ENCODE data around the gene SHBG.
"Not testable (repeated sequence)": the region's sequence is repeated elsewhere in the genome, so short reads cannot be mapped to it uniquely, and the experiment has no call there.

The SHBG gene

DNA sequence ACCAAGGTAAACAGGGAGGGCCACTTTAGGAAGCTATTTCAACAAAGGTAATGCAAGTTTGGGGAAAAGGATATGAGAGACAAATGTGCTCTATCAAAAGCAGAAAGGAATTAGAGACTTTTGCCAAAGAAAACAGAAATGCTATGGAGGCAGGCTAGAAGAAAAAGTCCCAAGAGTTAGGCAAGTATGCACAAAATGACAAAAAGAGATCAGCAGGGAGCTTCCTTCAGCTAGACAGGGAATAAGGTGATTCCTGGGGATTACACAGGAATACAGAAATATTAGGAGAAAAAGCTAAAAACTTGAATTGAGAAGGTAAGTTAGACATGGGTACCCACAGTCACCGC, 17.7 kb upstream of the SHBG start:
- DNase-seq (ENCODE audit: low spot score) = no peak

DNA sequence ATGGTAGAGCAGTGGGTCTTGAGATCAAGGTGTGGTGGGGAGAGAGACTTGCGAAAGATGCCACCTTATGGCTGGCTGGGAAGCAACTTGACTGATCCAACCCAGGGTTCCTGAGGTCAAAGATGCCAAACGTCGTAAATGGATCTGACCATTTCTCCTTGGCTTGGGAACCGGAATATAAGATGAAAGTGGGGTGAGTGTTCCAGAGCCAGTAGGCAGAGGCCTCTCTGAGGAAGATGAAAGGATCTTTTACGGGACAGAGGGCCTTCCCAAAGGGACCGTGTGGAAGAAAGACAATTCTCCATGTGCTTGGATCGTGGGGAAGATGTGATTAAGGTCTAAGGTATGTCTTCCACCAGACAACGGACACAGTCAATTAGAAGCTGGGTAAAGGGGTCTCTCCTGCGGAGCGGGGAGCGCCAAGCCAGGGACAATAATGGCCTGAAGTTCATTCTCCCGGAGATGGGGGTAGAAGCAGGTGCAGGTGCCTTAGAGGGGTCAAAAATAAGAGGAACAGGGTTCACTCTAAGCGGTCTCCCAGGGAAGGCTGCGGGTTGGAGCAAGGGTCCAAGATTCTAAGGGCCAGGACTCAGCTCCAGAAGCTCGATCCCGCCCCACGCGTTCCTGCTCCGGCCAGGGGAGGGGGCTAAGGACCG, 16.0 kb upstream of the SHBG start:
- peak; percentile 29 for DNase-seq (ENCODE audit: low spot score)

DNA sequence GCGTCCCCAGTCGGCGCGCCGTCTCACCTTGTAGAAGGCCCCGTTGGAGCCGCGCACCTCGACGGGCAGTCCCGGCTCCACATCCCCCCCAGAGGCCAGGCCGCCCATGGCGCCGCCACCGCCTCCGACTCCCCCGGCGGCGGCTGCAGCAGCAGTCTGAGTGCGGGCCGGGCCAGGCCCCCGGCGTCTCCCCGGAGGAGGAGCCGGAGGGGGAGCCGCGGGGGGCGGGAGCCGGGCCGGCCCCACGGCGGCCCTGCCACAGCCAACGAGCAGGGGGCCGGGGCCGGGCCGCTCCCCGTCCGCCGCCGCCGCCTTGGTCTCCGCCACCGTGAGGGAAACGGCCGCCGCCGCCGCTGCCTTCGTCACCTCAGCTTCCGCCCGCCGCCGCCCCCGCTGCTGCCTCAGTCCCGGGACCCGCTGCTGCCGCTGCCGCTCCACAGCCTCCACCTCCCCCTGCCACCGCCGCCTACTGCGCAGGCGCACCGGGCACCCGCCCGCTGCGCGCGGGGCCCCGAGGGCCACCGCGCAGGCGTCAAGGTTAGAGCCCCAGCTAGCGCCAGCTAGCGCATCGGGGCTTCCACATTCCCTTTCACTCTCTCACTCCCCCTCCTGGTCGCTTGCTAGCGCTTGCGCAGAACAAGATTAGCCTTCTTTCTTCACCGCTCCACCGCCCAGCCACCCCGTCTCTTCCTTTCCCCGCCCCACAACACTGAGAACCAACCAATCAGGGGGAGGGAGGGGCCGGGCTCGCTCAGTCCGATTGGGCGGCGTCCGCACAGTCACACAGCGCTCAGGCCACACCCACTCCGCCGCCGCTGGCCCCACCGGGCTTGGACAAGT, 15.3 kb upstream of the SHBG start, which contains the start of gene FXR2:
FXR2 (minus strand) TSS at position 473 of the 840 bp plus-strand sequence; CDS start at position 108, 365 bp downstream.
- peak; percentile 99 for DNase-seq (ENCODE audit: low spot score)

DNA sequence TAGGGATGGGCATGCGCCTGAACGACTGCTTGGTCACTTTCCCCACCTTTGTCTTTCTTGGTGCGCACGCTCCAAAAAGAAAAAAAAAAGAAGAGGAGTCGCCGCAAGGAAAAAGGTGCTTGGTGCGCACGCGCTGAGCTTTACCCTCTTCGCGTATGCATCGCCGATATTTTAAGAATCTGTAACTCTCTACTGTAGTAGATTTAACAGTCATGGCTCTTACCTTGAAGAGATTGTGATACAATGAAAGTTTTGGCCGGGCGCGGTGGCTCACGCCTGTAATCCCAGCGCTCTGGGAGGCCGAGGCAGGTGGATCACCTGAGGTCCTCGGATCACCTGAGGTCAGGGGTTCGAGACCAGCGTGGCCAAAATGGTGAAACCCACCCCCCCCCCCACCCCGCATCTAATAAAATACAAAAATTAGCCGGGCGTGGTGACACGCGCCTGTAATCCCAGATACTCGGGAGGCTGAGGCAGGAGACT, 14.6 kb upstream of the SHBG start:
- DNase-seq (ENCODE audit: low spot score) = no peak

GRCh38 chr17:7618608-7619007, 11.3 kb upstream of the SHBG start:
- no peak for DNase-seq (ENCODE audit: low spot score)

DNA sequence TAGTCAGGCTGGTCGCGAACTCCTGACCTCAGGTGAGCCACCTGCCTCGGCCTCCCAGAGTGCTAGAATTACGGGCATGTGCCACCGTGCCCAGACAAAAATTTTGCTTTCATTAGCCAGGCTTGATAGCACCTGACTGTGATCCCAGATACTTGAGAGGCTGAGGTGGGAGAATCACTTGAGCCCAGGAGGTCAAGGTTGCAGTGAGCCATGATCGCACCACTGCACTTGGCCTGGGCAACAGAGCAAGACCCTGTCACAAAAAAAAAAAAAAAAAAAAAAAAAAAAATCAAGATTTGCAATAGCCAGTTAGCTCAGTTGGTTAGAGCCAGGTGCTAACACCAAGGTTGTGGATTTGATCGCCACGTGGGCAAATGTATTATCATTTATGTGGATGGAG, 9.1 kb upstream of the SHBG start:
- DNase-seq (ENCODE audit: low spot score) = no peak

DNA sequence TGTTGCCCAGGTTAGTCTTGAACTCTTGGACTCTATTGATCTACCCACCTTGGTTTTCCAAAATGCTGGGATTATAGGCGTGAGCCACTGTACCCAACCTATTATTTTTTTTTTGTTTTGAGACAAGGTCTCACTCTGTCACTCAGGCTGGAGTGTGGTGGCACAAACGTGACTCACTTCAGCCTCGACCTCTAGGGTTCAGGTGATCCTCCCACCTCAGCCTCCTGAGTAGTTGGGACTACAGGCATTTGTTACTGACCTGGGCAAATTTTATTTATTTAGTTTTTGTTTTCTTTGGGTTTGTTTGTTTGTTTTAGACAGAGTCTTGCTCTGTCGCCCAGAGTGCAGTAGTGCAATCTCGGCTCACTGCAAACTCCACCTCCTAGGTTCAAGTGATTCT, 6.3 kb upstream of the SHBG start:
- DNase-seq (ENCODE audit: low spot score) = no peak

DNA sequence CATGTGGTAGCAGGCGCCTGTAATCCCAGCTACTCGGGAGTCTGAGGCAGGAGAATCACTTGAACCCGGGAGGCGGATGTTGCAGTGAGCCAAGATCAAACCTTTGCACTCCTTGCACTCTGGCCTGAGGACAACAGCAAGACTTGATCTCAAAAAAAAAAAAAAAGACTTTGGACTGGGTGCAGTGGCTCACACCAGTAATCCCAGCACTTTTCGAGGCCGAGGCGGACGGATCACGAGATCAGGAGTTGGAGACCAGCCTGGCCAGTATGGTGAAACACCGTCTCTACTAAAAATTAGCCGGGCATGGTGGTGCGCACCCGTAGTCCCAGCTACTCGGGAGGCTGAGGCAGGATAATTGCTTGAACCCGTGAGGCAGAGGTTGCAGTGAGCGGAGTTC, 4.2 kb upstream of the SHBG start:
- DNase-seq (ENCODE audit: low spot score) = not testable (repeated sequence)

DNA sequence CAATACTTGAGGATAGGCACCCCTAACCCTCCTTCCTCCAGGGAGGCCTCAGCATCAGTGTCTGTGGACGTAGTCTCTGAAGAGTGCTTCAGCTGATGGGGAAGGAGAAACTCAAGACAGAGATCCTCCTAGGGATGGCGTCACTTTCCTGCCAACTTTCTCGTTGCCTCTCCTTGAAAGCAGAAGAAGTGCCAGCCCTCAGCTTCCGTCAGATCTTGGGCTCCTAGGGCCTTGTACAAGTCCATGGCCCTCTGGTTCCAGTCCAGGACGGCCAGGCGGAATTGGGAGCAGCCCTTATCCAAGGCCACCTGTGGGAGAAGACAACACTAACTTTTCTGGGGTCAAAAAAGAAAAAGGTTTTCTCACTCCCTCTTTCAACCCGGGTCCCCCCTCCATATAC, 3.6 kb upstream of the SHBG start:
- DNase-seq (ENCODE audit: low spot score) = no peak

DNA sequence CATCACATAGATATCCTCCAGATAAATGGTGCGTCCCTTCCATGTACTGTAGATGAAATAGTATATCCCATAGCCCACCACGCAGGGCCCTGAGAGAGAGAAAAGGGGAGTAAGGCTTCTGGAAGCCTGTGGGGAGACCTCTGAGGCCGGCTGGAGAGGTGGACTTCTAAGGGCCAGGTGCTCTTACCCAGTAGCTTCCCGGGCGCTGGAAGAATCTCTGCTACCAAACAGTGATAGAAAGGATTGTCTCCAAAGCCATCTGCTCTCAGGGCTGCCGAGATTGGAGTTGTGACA, 3.0 kb upstream of the SHBG start:
- DNase-seq (ENCODE audit: low spot score) = no peak

- peak; percentile 88 for DNase-seq (ENCODE audit: low spot score)
Measured at GRCh38 chr17:7627250-7628121, 2.4 kb upstream of the SHBG start, which contains the start of gene SAT2. SAT2 (minus strand) TSS chr17:7627821; CDS start chr17:7627635, 186 bp downstream.

GRCh38 chr17:7631398-7632380, 1.8 kb downstream of the SHBG start:
- no peak for DNase-seq (ENCODE audit: low spot score)

- peak; percentile 61 for DNase-seq (ENCODE audit: low spot score)
Measured at GRCh38 chr17:7632492-7632894, 2.6 kb downstream of the SHBG start.

DNA sequence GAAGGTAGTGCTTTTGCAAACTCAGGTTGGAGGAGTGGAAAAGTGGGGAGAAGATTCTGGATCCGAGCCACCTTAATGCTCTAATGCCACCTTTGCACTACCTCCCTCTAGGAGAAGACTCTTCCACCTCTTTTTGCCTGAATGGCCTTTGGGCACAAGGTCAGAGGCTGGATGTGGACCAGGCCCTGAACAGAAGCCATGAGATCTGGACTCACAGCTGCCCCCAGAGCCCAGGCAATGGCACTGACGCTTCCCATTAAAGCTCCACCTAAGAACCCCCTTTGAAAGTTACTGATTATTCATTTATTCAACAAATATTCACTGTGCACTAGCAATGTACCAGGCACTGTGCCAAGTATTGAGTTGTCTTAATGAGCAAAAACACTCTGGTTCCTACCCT, 3.2 kb downstream of the SHBG start:
- DNase-seq (ENCODE audit: low spot score) = no peak

DNA sequence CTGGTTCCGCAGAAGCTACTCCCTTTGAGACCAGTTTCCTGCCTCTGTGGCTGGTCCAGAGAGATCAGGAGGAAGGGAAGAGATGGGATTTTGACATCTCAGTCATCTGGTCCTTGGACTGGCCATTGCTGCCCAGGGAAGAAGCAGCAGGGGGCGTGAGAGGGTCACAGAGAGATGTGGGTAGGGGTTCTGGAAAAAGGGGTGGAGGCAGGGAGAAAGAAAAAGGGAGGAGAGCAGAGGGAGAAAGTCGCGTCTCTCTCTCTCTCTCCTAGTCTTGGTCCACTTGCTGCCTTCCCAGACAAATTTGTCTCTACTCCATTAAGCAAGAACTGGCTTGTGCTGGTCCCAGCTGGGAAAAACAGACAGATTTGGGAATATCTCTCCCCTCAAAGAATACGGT, 4.4 kb downstream of the SHBG start:
- DNase-seq (ENCODE audit: low spot score) = peak; percentile 31

DNA sequence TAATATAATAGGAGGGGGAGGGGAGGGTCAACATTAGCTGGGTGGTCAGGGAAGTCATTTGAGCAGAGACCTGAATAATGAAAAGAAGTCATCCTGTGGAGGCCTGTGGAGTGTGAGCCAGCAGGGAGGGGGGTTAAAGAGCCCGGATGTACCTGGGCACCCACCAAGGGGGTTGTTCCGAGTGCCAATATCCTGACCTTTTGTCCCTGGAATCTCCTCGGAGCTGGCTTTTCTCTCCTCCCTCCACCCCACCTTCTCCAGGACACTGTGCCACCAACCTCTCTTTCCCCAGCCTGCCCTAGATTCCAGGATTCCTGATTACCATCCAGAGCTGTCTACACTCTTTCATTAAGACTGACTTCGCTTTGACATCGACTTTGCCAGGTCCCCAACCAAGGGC, 6.2 kb downstream of the SHBG start:
- DNase-seq (ENCODE audit: low spot score) = no peak

- DNase-seq (ENCODE audit: low spot score) = no peak
Measured at GRCh38 chr17:7640783-7641182, 10.8 kb downstream of the SHBG start.

- DNase-seq (ENCODE audit: low spot score) = not testable (repeated sequence)
Measured at GRCh38 chr17:7641635-7642034, 11.7 kb downstream of the SHBG start.

- DNase-seq (ENCODE audit: low spot score) = no peak
Measured at GRCh38 chr17:7644775-7645174, 14.8 kb downstream of the SHBG start.

GRCh38 chr17:7646457-7646856, 16.5 kb downstream of the SHBG start:
- no peak for DNase-seq (ENCODE audit: low spot score)

GRCh38 chr17:7647018-7647417, 17.1 kb downstream of the SHBG start:
- no peak for DNase-seq (ENCODE audit: low spot score)

Data from SW480 (cell line).